ENCODE data around the gene PDCD11.

PDCD11 gene

DNA sequence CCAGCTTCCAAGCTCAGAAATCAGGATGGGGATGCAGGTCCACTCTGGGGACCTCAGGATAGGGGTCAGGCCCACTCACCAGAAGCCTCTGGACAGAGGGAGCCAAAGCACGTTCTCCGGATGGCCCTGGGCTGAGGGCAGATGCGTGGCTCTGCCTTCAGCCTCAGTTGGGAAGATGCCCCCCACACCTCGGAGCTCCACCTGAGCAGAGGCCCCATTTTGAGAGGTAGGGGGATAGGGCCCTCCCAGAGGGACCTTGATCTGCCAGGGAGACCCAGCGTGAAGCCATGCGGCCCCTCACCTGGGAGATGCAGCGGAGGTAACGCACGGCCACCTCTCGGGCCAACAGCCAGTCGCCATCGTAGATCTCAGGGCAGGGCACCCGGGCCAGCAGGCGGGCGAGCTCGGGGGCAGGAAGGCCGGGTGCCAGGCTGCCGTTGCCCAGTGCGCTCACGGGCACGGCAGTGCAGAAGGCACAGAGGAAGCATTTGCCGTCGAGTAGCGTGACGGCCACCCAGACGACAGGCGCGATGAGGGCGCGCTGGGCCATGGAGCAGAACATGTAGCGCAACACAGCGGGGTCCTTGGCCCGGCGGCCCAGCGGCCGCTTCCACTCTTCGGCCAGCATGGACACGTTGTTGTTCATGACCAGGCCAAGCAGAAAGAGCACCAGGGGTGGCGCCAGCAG is 61.6 kb downstream of the PDCD11 start:
- H3K27me3 ChIP-seq (ENCODE audit: insufficient read depth, low read length): no peaks in the 10 kb centered on the region
- H3K36me3 ChIP-seq (ENCODE audit: insufficient read depth, low read length): no peaks in the 10 kb centered on the region
- H2AFZ ChIP-seq (ENCODE audit: low read length, unreplicated experiment): no peak overlapping the region
- H3K4me1 ChIP-seq (ENCODE audit: control insufficient read depth, insufficient read depth, low read length, unreplicated experiment): peaks cover under 1% of the 10 kb centered on the region
- H3K79me2 ChIP-seq (ENCODE audit: control insufficient read depth, insufficient read depth, low read length, unreplicated experiment): no peaks in the 10 kb centered on the region
- no peak overlapping the region for H3K27ac ChIP-seq (ENCODE audit: low read depth, low read length)
- no peak overlapping the region for H3K4me3 ChIP-seq (ENCODE audit: low read depth, low read length)

DNA sequence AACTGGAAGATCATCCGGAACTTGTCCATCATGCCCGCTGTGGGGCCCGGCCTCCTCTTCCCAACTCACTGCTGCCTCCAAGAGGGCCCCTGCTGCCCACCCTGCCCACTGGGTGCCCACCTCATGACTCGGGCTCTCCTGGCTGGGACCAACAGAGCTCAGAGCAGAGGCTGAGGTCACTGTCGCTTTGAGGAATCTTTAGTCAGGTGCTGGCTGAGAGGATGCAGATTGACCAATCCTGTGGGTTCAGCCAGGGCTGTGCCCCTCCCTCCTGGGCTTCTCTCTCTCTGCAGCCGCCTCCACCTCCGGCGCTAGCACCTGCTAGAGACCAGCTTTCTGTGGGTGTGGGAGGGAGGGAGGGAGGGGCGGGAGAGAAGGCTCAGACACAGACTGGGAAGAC is 62.3 kb downstream of the PDCD11 start, which contains the start of gene CALHM1:
Gene CALHM1, minus strand, starts transcription at position 181 of the 400 bp plus-strand sequence. Its CDS starts 149 bp downstream, at position 32.
- H3K4me3 ChIP-seq (ENCODE audit: low read depth, low read length): no peak within 1 kb of the TSS
- no peaks in the 10 kb centered on the region for H3K27me3 ChIP-seq (ENCODE audit: insufficient read depth, low read length)
- H3K79me2 ChIP-seq (ENCODE audit: control insufficient read depth, insufficient read depth, low read length, unreplicated experiment): no peaks in the 10 kb centered on the region
- peaks cover 3% of the 10 kb centered on the region for H3K4me1 ChIP-seq (ENCODE audit: control insufficient read depth, insufficient read depth, low read length, unreplicated experiment)
- no peak within 1 kb of the TSS for H2AFZ ChIP-seq (ENCODE audit: low read length, unreplicated experiment)
- H3K36me3 ChIP-seq (ENCODE audit: insufficient read depth, low read length): no peaks in the 10 kb centered on the region
- no peak within 1 kb of the TSS for H3K27ac ChIP-seq (ENCODE audit: low read depth, low read length)

- Histone ChIP-seq H3K27ac (ENCODE audit: low read depth, low read length) (no peak overlapping the region), H2AFZ (ENCODE audit: low read length, unreplicated experiment) (no peak overlapping the region), H3K4me3 (ENCODE audit: low read depth, low read length) (no peak overlapping the region), H3K79me2 (ENCODE audit: control insufficient read depth, insufficient read depth, low read length, unreplicated experiment) (no peaks in the 10 kb centered on the region), H3K27me3 (ENCODE audit: insufficient read depth, low read length) (no peaks in the 10 kb centered on the region), H3K36me3 (ENCODE audit: insufficient read depth, low read length) (no peaks in the 10 kb centered on the region), H3K4me1 (ENCODE audit: control insufficient read depth, insufficient read depth, low read length, unreplicated experiment) (peaks cover 3% of the 10 kb centered on the region)
Observed at GRCh38 chr10:103459615-103460014, 63.2 kb downstream of the PDCD11 start.

- Histone ChIP-seq H3K27me3 (ENCODE audit: insufficient read depth, low read length) (no peaks in the 10 kb centered on the region), H3K4me1 (ENCODE audit: control insufficient read depth, insufficient read depth, low read length, unreplicated experiment) (peaks cover 3% of the 10 kb centered on the region), H3K27ac (ENCODE audit: low read depth, low read length) (no peak overlapping the region), H2AFZ (ENCODE audit: low read length, unreplicated experiment) (no peak overlapping the region), H3K36me3 (ENCODE audit: insufficient read depth, low read length) (no peaks in the 10 kb centered on the region), H3K4me3 (ENCODE audit: low read depth, low read length) (no peak overlapping the region), H3K79me2 (ENCODE audit: control insufficient read depth, insufficient read depth, low read length, unreplicated experiment) (no peaks in the 10 kb centered on the region)
Observed at GRCh38 chr10:103463499-103463898, 67.1 kb downstream of the PDCD11 start.

DNA sequence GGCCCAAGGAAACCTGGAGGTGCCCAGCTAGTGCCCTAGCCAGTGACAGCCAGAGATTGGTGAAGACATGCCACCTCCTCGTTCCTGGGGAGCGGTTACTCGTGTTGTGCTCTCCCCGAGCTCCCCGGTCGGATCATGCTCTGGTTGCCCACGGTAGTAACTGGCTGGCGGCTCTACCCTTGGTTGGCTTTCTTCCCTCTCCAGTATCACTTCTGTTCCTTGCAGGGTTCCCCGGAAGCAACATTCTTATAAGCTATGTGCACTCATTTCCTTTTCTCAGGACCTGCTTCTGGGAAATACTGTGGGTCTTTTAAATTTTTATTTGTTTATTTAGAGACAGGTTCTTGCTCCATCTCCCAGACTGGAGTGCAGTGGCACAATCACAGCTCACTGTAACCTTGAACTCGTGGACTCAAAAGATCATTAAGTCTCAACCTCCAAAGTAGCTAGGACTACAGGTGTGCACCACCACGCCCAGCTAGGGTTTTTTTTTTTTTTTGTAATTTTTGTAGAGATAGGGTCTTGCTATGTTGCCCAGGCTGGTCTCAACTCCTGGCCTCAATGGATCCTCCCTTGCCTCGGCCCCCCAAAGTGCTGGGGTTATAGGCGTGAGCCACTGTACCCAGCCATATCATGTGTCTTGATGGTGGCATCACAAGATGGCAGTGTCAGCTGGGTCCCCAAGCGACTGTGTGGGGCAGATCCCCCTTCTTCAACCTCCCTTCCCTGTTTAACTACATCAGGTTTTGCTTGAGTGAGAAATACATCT is 69.2 kb downstream of the PDCD11 start:
- H3K27me3 ChIP-seq (ENCODE audit: insufficient read depth, low read length): no peaks in the 10 kb centered on the region

GRCh38 chr10:103466734-103467133 is 70.3 kb downstream of the PDCD11 start:
- Histone ChIP-seq H3K27me3 (ENCODE audit: insufficient read depth, low read length) (no peaks in the 10 kb centered on the region), H3K4me3 (ENCODE audit: low read depth, low read length) (no peak overlapping the region), H3K4me1 (ENCODE audit: control insufficient read depth, insufficient read depth, low read length, unreplicated experiment) (peaks cover 14% of the 10 kb centered on the region), H3K36me3 (ENCODE audit: insufficient read depth, low read length) (no peaks in the 10 kb centered on the region), H3K79me2 (ENCODE audit: control insufficient read depth, insufficient read depth, low read length, unreplicated experiment) (no peaks in the 10 kb centered on the region), H3K27ac (ENCODE audit: low read depth, low read length) (no peak overlapping the region), H2AFZ (ENCODE audit: low read length, unreplicated experiment) (no peak overlapping the region)

More for the DNA sequence above, 69.2 kb downstream of the PDCD11 start:
- no peaks in the 10 kb centered on the region for H3K79me2 ChIP-seq (ENCODE audit: control insufficient read depth, insufficient read depth, low read length, unreplicated experiment)
- H3K4me3 ChIP-seq (ENCODE audit: low read depth, low read length): no peak overlapping the region
- no peak overlapping the region for H3K27ac ChIP-seq (ENCODE audit: low read depth, low read length)
- no peak overlapping the region for H2AFZ ChIP-seq (ENCODE audit: low read length, unreplicated experiment)
- H3K4me1 ChIP-seq (ENCODE audit: control insufficient read depth, insufficient read depth, low read length, unreplicated experiment): peaks cover 3% of the 10 kb centered on the region
- no peaks in the 10 kb centered on the region for H3K36me3 ChIP-seq (ENCODE audit: insufficient read depth, low read length)

GRCh38 chr10:103467406-103467805 is 71.0 kb downstream of the PDCD11 start:
- Histone ChIP-seq H3K27me3 (ENCODE audit: insufficient read depth, low read length) (no peaks in the 10 kb centered on the region), H3K27ac (ENCODE audit: low read depth, low read length) (no peak overlapping the region), H3K36me3 (ENCODE audit: insufficient read depth, low read length) (no peaks in the 10 kb centered on the region), H3K79me2 (ENCODE audit: control insufficient read depth, insufficient read depth, low read length, unreplicated experiment) (no peaks in the 10 kb centered on the region), H2AFZ (ENCODE audit: low read length, unreplicated experiment) (no peak overlapping the region), H3K4me3 (ENCODE audit: low read depth, low read length) (no peak overlapping the region), H3K4me1 (ENCODE audit: control insufficient read depth, insufficient read depth, low read length, unreplicated experiment) (peaks cover 18% of the 10 kb centered on the region)

DNA sequence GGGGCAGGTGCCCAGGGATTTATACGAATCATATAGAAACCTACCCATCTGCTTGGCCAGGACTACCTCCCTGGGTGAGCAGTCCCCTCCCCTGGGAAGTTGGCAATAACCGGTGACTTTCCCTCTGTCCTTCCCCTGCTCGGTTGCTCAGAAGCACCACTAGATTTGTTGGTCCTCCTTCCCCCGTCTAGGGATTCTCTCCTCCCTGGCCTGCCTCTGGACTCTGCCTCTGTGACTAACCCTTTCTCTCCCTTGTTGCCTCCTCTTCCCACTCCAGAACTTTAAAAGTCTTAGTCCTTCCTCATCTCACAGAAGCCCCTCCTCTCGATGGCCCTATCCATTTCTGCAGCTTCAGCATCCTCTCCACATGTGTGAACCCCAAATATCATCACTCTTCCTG is 72.8 kb downstream of the PDCD11 start:
- Histone ChIP-seq H3K27me3 (ENCODE audit: insufficient read depth, low read length) (no peaks in the 10 kb centered on the region), H3K27ac (ENCODE audit: low read depth, low read length) (no peak overlapping the region), H3K4me1 (ENCODE audit: control insufficient read depth, insufficient read depth, low read length, unreplicated experiment) (peaks cover 15% of the 10 kb centered on the region), H3K4me3 (ENCODE audit: low read depth, low read length) (no peak overlapping the region), H2AFZ (ENCODE audit: low read length, unreplicated experiment) (no peak overlapping the region), H3K36me3 (ENCODE audit: insufficient read depth, low read length) (no peaks in the 10 kb centered on the region), H3K79me2 (ENCODE audit: control insufficient read depth, insufficient read depth, low read length, unreplicated experiment) (no peaks in the 10 kb centered on the region)

- no peak overlapping the region for H3K4me3 ChIP-seq (ENCODE audit: low read depth, low read length)
- H3K36me3 ChIP-seq (ENCODE audit: insufficient read depth, low read length): no peaks in the 10 kb centered on the region
- no peak overlapping the region for H2AFZ ChIP-seq (ENCODE audit: low read length, unreplicated experiment)
- no peaks in the 10 kb centered on the region for H3K79me2 ChIP-seq (ENCODE audit: control insufficient read depth, insufficient read depth, low read length, unreplicated experiment)
- no peak overlapping the region for H3K27ac ChIP-seq (ENCODE audit: low read depth, low read length)
- H3K27me3 ChIP-seq (ENCODE audit: insufficient read depth, low read length): no peaks in the 10 kb centered on the region
- H3K4me1 ChIP-seq (ENCODE audit: control insufficient read depth, insufficient read depth, low read length, unreplicated experiment): peaks cover 15% of the 10 kb centered on the region
Observed at GRCh38 chr10:103470761-103471653, 74.6 kb downstream of the PDCD11 start.

- Histone ChIP-seq H3K27me3 (ENCODE audit: insufficient read depth, low read length) (no peaks in the 10 kb centered on the region), H3K4me1 (ENCODE audit: control insufficient read depth, insufficient read depth, low read length, unreplicated experiment) (peaks cover 15% of the 10 kb centered on the region), H3K4me3 (ENCODE audit: low read depth, low read length) (no peak overlapping the region), H3K27ac (ENCODE audit: low read depth, low read length) (no peak overlapping the region), H3K36me3 (ENCODE audit: insufficient read depth, low read length) (no peaks in the 10 kb centered on the region), H2AFZ (ENCODE audit: low read length, unreplicated experiment) (no peak overlapping the region), H3K79me2 (ENCODE audit: control insufficient read depth, insufficient read depth, low read length, unreplicated experiment) (no peaks in the 10 kb centered on the region)
Observed at GRCh38 chr10:103472005-103472404, 75.6 kb downstream of the PDCD11 start.
